T-helper 1 cell treated with Interleukin-12 subunit alpha and Interleukin-12 subunit beta and Interleukin-4 antibody, amounts not matched to agents 30 ng/mL and 1 ng/mL, for 36 hours (primary cell): ENCODE data around the gene IFITM5. TPM values are rescaled to one million over a fixed set of nuclear protein-coding genes. Genes with fewer than 3 reads are reported as not detected.
"Not testable (repeated sequence)": the region's sequence is repeated elsewhere in the genome, so short reads cannot be mapped to it uniquely, and the experiment has no call there.

ENCODE experiments used
- intact Hi-C: fragments of 100-400 bp; cut with micrococcal nuclease; formaldehyde crosslinking; loops from one replicate; pipeline ENCODE4 v1.15.1; 2024
- total RNA-seq: library from RNA; stranded (reverse); gene quantifications from 2 replicates; pipeline ENCODE4 v1.2.3, GENCODE V29; 2022

Gene IFITM5
- total RNA-seq, 1 donor from 2014 or later: not detected

GRCh38 chr11:328516-329100 is 29.3 kb upstream of the IFITM5 start:
- intact Hi-C loops: loop anchor here (1.0 kb wide), 1 partner anchor 27 kb away; no protein-coding TSS in a partner anchor

GRCh38 chr11:328012-328411 is 28.7 kb upstream of the IFITM5 start:
- intact Hi-C loops: no loop called here

GRCh38 chr11:327581-327923 is 28.2 kb upstream of the IFITM5 start:
- intact Hi-C loops: no loop called here

- intact Hi-C loops: no loop called here
These were observed 27.7 kb upstream of the IFITM5 start for GRCh38 chr11:326842-327580.

GRCh38 chr11:326592-326841 is 27.2 kb upstream of the IFITM5 start:
- intact Hi-C loops: no loop called here

GRCh38 chr11:325796-326591 is 26.7 kb upstream of the IFITM5 start:
- intact Hi-C loops: loop anchor here (2.0 kb wide), 1 partner anchor 23 kb away; no protein-coding TSS in a partner anchor

GRCh38 chr11:324593-325517 is 25.5 kb upstream of the IFITM5 start:
- intact Hi-C loops: loop anchor here (2.0 kb wide), 1 partner anchor 24 kb away; no protein-coding TSS in a partner anchor

GRCh38 chr11:324156-324555 is 24.8 kb upstream of the IFITM5 start:
- intact Hi-C loops: loop anchor here (2.0 kb wide), 1 partner anchor 25 kb away; no protein-coding TSS in a partner anchor

GRCh38 chr11:319888-320273 is 20.6 kb upstream of the IFITM5 start:
- intact Hi-C loops: loop anchor here (1.0 kb wide), 1 partner anchor 13 kb away; the partner anchor contains the start of gene IFITM2

- intact Hi-C loops: not testable (repeated sequence)
These were observed 20.0 kb upstream of the IFITM5 start for GRCh38 chr11:319121-319887.

GRCh38 chr11:318405-319120 is 19.2 kb upstream of the IFITM5 start:
- intact Hi-C loops: not testable (repeated sequence)

GRCh38 chr11:317668-318404 is 18.5 kb upstream of the IFITM5 start:
- intact Hi-C loops: loop anchor here (1.0 kb wide), 1 partner anchor 9 kb away; no protein-coding TSS in a partner anchor

GRCh38 chr11:316891-317301 is 17.6 kb upstream of the IFITM5 start:
- intact Hi-C loops: loop anchor here (1.0 kb wide), 1 partner anchor 8 kb away; no protein-coding TSS in a partner anchor

GRCh38 chr11:316031-316701 is 16.8 kb upstream of the IFITM5 start:
- intact Hi-C loops: no loop called here

GRCh38 chr11:315516-315994 is 16.2 kb upstream of the IFITM5 start:
- intact Hi-C loops: loop anchor here (2.0 kb wide), 1 partner anchor 99 kb away; the partner anchor contains the start of gene SIGIRR

- intact Hi-C loops: loop anchor here (2.0 kb wide), 1 partner anchor 100 kb away; the partner anchor contains the start of gene SIGIRR
These were observed 15.7 kb upstream of the IFITM5 start for GRCh38 chr11:315051-315481.

GRCh38 chr11:314554-314875 is 15.2 kb upstream of the IFITM5 start:
- intact Hi-C loops: loop anchor here (1.0 to 2.0 kb wide), 2 partner anchors 45 to 100 kb away; partner anchors contain the start of gene SIGIRR
